SU-DHL-6 (cell line): ENCODE results near the gene WDR7.

ENCODE experiments used
- EZH2phosphoT487 ChIP-seq: fragments of 200-600 bp; sonication (generic), shearing (Covaris generic); conservative IDR thresholded peaks from 2 replicates; pipeline ENCODE4 v1.6.1; 2018; ENCODE audit warnings: mild to moderate bottlenecking, antibody characterized with exemption, low read length, moderate library complexity, mixed read lengths
- TF ChIP-seq, protein P1 (sequence below): fragments of 200-600 bp; sonication (generic); IDR thresholded peaks from one replicate; pipeline ENCODE4 v1.5.1; 2017; ENCODE audit warnings: antibody characterized with exemption, mild to moderate bottlenecking, low read length, moderate library complexity; ENCODE audit not compliant: insufficient read depth, poor library complexity, severe bottlenecking

DNA sequence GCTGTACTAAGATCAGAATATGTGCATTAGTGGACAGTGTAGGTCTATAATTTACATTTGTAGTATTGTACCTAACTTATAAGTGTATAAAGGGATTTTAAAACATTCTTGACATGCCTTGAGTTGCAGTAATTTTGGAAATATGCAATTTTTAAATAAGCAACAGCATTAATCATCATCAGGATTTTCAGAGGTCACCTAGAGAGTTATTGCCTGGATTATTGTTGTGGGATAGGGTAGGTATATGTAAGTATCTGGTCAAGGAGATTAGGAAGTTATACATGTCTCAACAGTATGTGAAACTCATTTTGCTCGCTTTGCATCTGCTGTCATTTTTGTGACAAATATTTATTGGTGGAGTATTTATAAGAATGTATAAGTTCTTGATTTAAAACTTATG, 184.2 kb downstream of the WDR7 start:
- TF ChIP-seq, protein P1, sequence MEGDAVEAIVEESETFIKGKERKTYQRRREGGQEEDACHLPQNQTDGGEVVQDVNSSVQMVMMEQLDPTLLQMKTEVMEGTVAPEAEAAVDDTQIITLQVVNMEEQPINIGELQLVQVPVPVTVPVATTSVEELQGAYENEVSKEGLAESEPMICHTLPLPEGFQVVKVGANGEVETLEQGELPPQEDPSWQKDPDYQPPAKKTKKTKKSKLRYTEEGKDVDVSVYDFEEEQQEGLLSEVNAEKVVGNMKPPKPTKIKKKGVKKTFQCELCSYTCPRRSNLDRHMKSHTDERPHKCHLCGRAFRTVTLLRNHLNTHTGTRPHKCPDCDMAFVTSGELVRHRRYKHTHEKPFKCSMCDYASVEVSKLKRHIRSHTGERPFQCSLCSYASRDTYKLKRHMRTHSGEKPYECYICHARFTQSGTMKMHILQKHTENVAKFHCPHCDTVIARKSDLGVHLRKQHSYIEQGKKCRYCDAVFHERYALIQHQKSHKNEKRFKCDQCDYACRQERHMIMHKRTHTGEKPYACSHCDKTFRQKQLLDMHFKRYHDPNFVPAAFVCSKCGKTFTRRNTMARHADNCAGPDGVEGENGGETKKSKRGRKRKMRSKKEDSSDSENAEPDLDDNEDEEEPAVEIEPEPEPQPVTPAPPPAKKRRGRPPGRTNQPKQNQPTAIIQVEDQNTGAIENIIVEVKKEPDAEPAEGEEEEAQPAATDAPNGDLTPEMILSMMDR, result no peak
- TF ChIP-seq EZH2phosphoT487, result no peak
